ENCODE results near the gene F10. TPM values are rescaled to one million over a fixed set of nuclear protein-coding genes. Genes with fewer than 3 reads are reported as not detected.

The F10 gene
- total and polyA plus RNA-seq, 2 experiments from 2014 or later = 0.76 to 1.6 TPM

- Histone ChIP-seq H3K4me3 (no peak overlapping the region), H4K20me1 (replicated peaks; ENCODE audit: insufficient read depth) (no peaks in the 10 kb centered on the region), H3K79me2 (replicated peaks; ENCODE audit: insufficient read depth) (no peaks in the 10 kb centered on the region), H2AFZ (no peak overlapping the region), H3K4me2 (no peak overlapping the region), H3F3A (replicated peaks; ENCODE audit: low read depth) (no peaks in the 10 kb centered on the region), H3K9me2 (ENCODE audit: insufficient read depth) (no peaks in the 10 kb centered on the region), H3K27me3 (ENCODE audit: insufficient read depth) (no peaks in the 10 kb centered on the region), H3K36me3 (ENCODE audit: insufficient read depth) (no peaks in the 10 kb centered on the region), H3K4me1 (ENCODE audit: insufficient read depth) (no peaks in the 10 kb centered on the region), H3K27ac (ENCODE audit: low read depth) (no peak overlapping the region)
- TF ChIP-seq CREB1 (CRISPR knock-in tag; IDR thresholded peaks at IDR 0.05; ENCODE audit: low read depth) (no peak), STAT1 (IDR thresholded peaks at IDR 0.05; ENCODE audit: unreplicated experiment) (no peak), ETS1 (IDR thresholded peaks at IDR 0.05) (no peak), EZH2 (IDR thresholded peaks at IDR 0.05; ENCODE audit: low read depth, unreplicated experiment) (no peak), EZH2phosphoT487 (IDR thresholded peaks at IDR 0.05; ENCODE audit: unreplicated experiment) (no peak), ZNF331 (CRISPR knock-in tag; IDR thresholded peaks at IDR 0.05; ENCODE audit: low read depth) (no peak), JUNB (IDR thresholded peaks at IDR 0.05; ENCODE audit: unreplicated experiment) (no peak), CTCF (conservative IDR thresholded peaks at IDR 0.05; ENCODE audit: low read depth in 2 of 2) (no peak), ZNF114 (CRISPR knock-in tag; IDR thresholded peaks at IDR 0.05) (no peak), REST (IDR thresholded peaks at IDR 0.05; ENCODE audit: unreplicated experiment) (no peak), NANOG (IDR thresholded peaks at IDR 0.05; ENCODE audit: borderline replicate concordance) (no peak), POLR2AphosphoS5 (IDR thresholded peaks at IDR 0.05; ENCODE audit: low read depth) (no peak)
- TF ChIP-seq, protein P1, sequence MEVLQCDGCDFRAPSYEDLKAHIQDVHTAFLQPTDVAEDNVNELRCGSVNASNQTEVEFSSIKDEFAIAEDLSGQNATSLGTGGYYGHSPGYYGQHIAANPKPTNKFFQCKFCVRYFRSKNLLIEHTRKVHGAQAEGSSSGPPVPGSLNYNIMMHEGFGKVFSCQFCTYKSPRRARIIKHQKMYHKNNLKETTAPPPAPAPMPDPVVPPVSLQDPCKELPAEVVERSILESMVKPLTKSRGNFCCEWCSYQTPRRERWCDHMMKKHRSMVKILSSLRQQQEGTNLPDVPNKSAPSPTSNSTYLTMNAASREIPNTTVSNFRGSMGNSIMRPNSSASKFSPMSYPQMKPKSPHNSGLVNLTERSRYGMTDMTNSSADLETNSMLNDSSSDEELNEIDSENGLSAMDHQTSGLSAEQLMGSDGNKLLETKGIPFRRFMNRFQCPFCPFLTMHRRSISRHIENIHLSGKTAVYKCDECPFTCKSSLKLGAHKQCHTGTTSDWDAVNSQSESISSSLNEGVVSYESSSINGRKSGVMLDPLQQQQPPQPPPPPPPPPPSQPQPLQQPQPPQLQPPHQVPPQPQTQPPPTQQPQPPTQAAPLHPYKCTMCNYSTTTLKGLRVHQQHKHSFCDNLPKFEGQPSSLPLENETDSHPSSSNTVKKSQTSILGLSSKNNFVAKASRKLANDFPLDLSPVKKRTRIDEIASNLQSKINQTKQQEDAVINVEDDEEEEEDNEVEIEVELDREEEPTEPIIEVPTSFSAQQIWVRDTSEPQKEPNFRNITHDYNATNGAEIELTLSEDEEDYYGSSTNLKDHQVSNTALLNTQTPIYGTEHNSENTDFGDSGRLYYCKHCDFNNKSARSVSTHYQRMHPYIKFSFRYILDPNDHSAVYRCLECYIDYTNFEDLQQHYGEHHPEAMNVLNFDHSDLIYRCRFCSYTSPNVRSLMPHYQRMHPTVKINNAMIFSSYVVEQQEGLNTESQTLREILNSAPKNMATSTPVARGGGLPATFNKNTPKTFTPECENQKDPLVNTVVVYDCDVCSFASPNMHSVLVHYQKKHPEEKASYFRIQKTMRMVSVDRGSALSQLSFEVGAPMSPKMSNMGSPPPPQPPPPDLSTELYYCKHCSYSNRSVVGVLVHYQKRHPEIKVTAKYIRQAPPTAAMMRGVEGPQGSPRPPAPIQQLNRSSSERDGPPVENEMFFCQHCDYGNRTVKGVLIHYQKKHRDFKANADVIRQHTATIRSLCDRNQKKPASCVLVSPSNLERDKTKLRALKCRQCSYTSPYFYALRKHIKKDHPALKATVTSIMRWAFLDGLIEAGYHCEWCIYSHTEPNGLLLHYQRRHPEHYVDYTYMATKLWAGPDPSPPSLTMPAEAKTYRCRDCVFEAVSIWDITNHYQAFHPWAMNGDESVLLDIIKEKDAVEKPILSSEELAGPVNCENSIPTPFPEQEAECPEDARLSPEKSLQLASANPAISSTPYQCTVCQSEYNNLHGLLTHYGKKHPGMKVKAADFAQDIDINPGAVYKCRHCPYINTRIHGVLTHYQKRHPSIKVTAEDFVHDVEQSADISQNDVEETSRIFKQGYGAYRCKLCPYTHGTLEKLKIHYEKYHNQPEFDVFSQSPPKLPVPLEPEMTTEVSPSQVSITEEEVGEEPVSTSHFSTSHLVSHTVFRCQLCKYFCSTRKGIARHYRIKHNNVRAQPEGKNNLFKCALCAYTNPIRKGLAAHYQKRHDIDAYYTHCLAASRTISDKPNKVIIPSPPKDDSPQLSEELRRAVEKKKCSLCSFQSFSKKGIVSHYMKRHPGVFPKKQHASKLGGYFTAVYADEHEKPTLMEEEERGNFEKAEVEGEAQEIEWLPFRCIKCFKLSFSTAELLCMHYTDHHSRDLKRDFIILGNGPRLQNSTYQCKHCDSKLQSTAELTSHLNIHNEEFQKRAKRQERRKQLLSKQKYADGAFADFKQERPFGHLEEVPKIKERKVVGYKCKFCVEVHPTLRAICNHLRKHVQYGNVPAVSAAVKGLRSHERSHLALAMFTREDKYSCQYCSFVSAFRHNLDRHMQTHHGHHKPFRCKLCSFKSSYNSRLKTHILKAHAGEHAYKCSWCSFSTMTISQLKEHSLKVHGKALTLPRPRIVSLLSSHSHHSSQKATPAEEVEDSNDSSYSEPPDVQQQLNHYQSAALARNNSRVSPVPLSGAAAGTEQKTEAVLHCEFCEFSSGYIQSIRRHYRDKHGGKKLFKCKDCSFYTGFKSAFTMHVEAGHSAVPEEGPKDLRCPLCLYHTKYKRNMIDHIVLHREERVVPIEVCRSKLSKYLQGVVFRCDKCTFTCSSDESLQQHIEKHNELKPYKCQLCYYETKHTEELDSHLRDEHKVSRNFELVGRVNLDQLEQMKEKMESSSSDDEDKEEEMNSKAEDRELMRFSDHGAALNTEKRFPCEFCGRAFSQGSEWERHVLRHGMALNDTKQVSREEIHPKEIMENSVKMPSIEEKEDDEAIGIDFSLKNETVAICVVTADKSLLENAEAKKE (CRISPR knock-in tag; IDR thresholded peaks at IDR 0.05) = no peak
- Mint-ChIP-seq H3K4me1 (peaks cover 8% of the 10 kb centered on the region; the same call in 2 of the 3 replicates), H3K4me3 (no peak overlapping the region), H3K27me3 (ENCODE audit: insufficient read depth, low read depth, poor library complexity) (peaks cover 7% of the 10 kb centered on the region), H3K27ac (peak overlapping the region; percentile 40), H3K9me3 (no peaks in the 10 kb centered on the region), H3K36me3 (ENCODE audit: low read depth) (peaks cover 5% of the 10 kb centered on the region; the same call in 2 of the 3 replicates)
- DNase-seq (ENCODE audit: low spot score) (no peak), ATAC-seq (no peak)
Observed at GRCh38 chr13:113073942-113074341, 48.7 kb upstream of the F10 start.

All from GM23338 (cell line).